MM.1S (cell line): Measurements from ENCODE around the gene APCDD1L.

Experiments used
- DNase-seq: peaks from one replicate; pipeline ENCODE4 v3.0.0-alpha.2; 2015
- H2AFZ ChIP-seq: fragments of 300-600 bp; sonication (generic); 2 replicates; pipeline ENCODE4 v1.6.0; 2016; ENCODE audit warnings: antibody characterized with exemption, low read length
- H3F3A ChIP-seq: fragments of 300-600 bp; sonication (generic); 2 replicates; pipeline ENCODE4 v1.6.1; 2016; ENCODE audit warnings: mild to moderate bottlenecking, antibody characterized with exemption, low read length, moderate library complexity, mixed read lengths; ENCODE audit not compliant: insufficient read depth
- H3K27ac ChIP-seq: fragments of 300-600 bp; sonication (generic); 2 replicates; pipeline ENCODE4 v1.5.1; 2016; ENCODE audit warnings: mild to moderate bottlenecking, low read length
- H3K27me3 ChIP-seq: fragments of 300-600 bp; sonication (generic); replicated peaks from 2 replicates; pipeline ENCODE4 v1.6.0; 2016; ENCODE audit warnings: low read length; ENCODE audit not compliant: insufficient read depth
- H3K36me3 ChIP-seq: fragments of 300-600 bp; sonication (generic); replicated peaks from 2 replicates; pipeline ENCODE4 v1.6.1; 2016; ENCODE audit warnings: mild to moderate bottlenecking, low read length, mixed read lengths; ENCODE audit not compliant: insufficient read depth
- H3K4me1 ChIP-seq: fragments of 300-600 bp; sonication (generic); 2 replicates; pipeline ENCODE4 v1.6.1; 2016; ENCODE audit warnings: low read length, mixed read lengths
- H3K4me2 ChIP-seq: fragments of 300-600 bp; sonication (generic); 2 replicates; pipeline ENCODE4 v1.6.0; 2016; ENCODE audit warnings: low read depth, low read length
- H3K4me3 ChIP-seq: fragments of 300-600 bp; sonication (generic); 2 replicates; pipeline ENCODE4 v1.5.1; 2016; ENCODE audit warnings: low read length, mixed read lengths
- H3K79me2 ChIP-seq: fragments of 300-600 bp; sonication (generic); 2 replicates; pipeline ENCODE4 v1.6.1; 2016; ENCODE audit warnings: mixed run types, low read length, mixed read lengths
- H3K9ac ChIP-seq: fragments of 300-600 bp; sonication (generic); 2 replicates; pipeline ENCODE4 v1.6.1; 2016; ENCODE audit warnings: low read length, mixed read lengths
- H3K9me2 ChIP-seq: fragments of 300-600 bp; sonication (generic); replicated peaks from 2 replicates; pipeline ENCODE4 v1.6.1; 2016; ENCODE audit warnings: mild to moderate bottlenecking, low read length, mixed read lengths; ENCODE audit not compliant: insufficient read depth
- H3K9me3 ChIP-seq: fragments of 300-600 bp; sonication (generic); replicated peaks from 2 replicates; pipeline ENCODE4 v1.6.1; 2016; ENCODE audit warnings: mild to moderate bottlenecking, low read length, mixed read lengths; ENCODE audit not compliant: insufficient read depth
- H4K20me1 ChIP-seq: fragments of 300-600 bp; sonication (generic); 2 replicates; pipeline ENCODE4 v1.6.1; 2016; ENCODE audit warnings: mild to moderate bottlenecking, low read length, moderate library complexity, mixed read lengths; ENCODE audit not compliant: insufficient read depth
- CTCF ChIP-seq: fragments of 300-600 bp; sonication (generic); IDR thresholded peaks from 2 replicates; pipeline ENCODE4 v1.5.1; 2016; ENCODE audit warnings: antibody characterized with exemption, low read length, mixed read lengths
- EZH2 ChIP-seq: fragments of 300-600 bp; sonication (generic); optimal IDR thresholded peaks from 2 replicates; pipeline ENCODE3; 2017; ENCODE audit warnings: low read depth, mild to moderate bottlenecking, antibody characterized with exemption, low read length, mixed read lengths
- EZH2phosphoT487 ChIP-seq: fragments of 300-600 bp; sonication (generic); IDR thresholded peaks from 2 replicates; pipeline ENCODE4 v1.6.1; 2018; ENCODE audit warnings: antibody characterized with exemption, low read length

The APCDD1L gene

DNA sequence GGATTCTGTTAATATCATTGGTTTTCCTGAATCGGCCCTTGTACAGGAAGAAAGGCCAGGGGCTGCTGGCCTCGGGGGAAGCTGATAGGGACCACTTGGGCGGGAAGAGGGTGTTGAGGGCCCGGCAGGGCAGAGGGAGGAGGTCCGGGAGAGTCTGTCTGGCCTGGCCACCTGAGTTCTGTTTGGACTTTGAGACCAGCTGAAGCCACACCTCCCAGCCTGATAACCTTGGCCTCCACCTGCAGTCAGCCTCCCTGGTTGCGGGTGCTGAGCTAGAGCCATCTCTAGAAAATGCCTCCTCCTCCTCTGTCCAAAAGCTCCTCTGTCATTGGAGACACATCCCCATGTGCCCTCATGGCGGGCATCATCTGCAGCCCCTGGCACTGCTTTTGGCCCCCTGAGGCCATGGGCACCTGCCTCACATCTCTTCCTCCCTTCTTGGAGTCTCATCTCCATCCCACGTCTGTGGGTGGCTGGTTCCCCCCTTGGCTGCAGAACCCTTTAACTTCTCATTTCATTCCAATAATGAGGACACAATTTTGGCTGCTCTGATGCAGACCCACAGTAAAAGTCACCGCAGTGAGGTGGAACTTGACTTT, 16.6 kb downstream of the APCDD1L start:
- H3K4me3 ChIP-seq: no peak overlapping the region

GRCh38 chr20:58497724-58498469, 17.3 kb downstream of the APCDD1L start:
- TF ChIP-seq EZH2phosphoT487: no peak
- TF ChIP-seq CTCF: no peak
- no peaks in the 10 kb centered on the region for H3K9me3 ChIP-seq
- H3K4me3 ChIP-seq: no peak overlapping the region
- no peaks in the 10 kb centered on the region for H4K20me1 ChIP-seq
- H3K9ac ChIP-seq: no peak overlapping the region
- H3F3A ChIP-seq: no peaks in the 10 kb centered on the region
- no peaks in the 10 kb centered on the region for H3K36me3 ChIP-seq
- H3K4me1 ChIP-seq: no peaks in the 10 kb centered on the region
- DNase-seq: no peak
- no peaks in the 10 kb centered on the region for H3K79me2 ChIP-seq
- no peak overlapping the region for H2AFZ ChIP-seq
- H3K27ac ChIP-seq: no peak overlapping the region
- no peaks in the 10 kb centered on the region for H3K9me2 ChIP-seq
- H3K27me3 ChIP-seq: peaks cover 31% of the 10 kb centered on the region
- H3K4me2 ChIP-seq: no peak overlapping the region

More for the DNA sequence above, 16.6 kb downstream of the APCDD1L start:
- H3K79me2 ChIP-seq: no peaks in the 10 kb centered on the region
- no peak overlapping the region for H3K9ac ChIP-seq
- no peaks in the 10 kb centered on the region for H3K9me2 ChIP-seq
- no peak for DNase-seq
- no peaks in the 10 kb centered on the region for H3K4me1 ChIP-seq
- H3K27ac ChIP-seq: no peak overlapping the region
- H3F3A ChIP-seq: no peaks in the 10 kb centered on the region
- H3K27me3 ChIP-seq: peaks cover 32% of the 10 kb centered on the region
- no peak overlapping the region for H2AFZ ChIP-seq
- H3K4me2 ChIP-seq: no peak overlapping the region
- no peaks in the 10 kb centered on the region for H4K20me1 ChIP-seq
- H3K36me3 ChIP-seq: no peaks in the 10 kb centered on the region
- TF ChIP-seq CTCF: no peak
- TF ChIP-seq EZH2phosphoT487: no peak
- no peak for TF ChIP-seq EZH2
- H3K9me3 ChIP-seq: no peaks in the 10 kb centered on the region

GRCh38 chr20:58497076-58497641, 18.0 kb downstream of the APCDD1L start:
- Histone ChIP-seq H3K4me2 (no peak overlapping the region), H3K36me3 (no peaks in the 10 kb centered on the region), H3K4me1 (no peaks in the 10 kb centered on the region), H4K20me1 (no peaks in the 10 kb centered on the region), H3K27ac (no peak overlapping the region), H3K9me3 (no peaks in the 10 kb centered on the region), H3F3A (no peaks in the 10 kb centered on the region), H3K79me2 (no peaks in the 10 kb centered on the region), H3K27me3 (peaks cover 25% of the 10 kb centered on the region), H3K9ac (no peak overlapping the region), H3K4me3 (no peak overlapping the region), H3K9me2 (no peaks in the 10 kb centered on the region), H2AFZ (no peak overlapping the region)
- TF ChIP-seq CTCF: no peak
- TF ChIP-seq EZH2phosphoT487: no peak
- TF ChIP-seq EZH2: no peak
- no peak for DNase-seq
